H1 (cell line): ENCODE measurements around the gene BECN2. TPM values are rescaled to one million over a fixed set of nuclear protein-coding genes. Genes with fewer than 3 reads are reported as not detected.

Experiments used
- CTCF ChIA-PET: fragments of 300-600 bp; sonication (Branson Sonifier 250); formaldehyde crosslinking; loops from one replicate; lab custom pipeline; 2021; ENCODE audit not compliant: partially characterized antibody; lab: Charles Lee
- POLR2A ChIA-PET: fragments of 300-600 bp; sonication (Branson Sonifier 250); formaldehyde crosslinking; loops from one replicate; lab custom pipeline; 2021; ENCODE audit warnings: inconsistent platforms; ENCODE audit not compliant: partially characterized antibody; lab: Charles Lee
- DNase-seq, 2 experiments: peaks; one replicate each; pipeline versions ENCODE4 v3.0.0 to v3.0.0-alpha.2; 2010 to 2022; ENCODE audit warnings: low spot score in 2 of 2, low read depth in 1 of 2, mixed read lengths in 1 of 2
- FAIRE-seq: peaks from 2 replicates; lab custom pipeline; 2011; peaks lifted over from hg19 to GRCh38; lab: Jason Lieb, UNC
- H2AFZ ChIP-seq: 2 replicates; pipeline ENCODE4 v1.8.1; 2012; ENCODE audit warnings: low read length, inconsistent platforms
- H2AK5ac ChIP-seq: 2 replicates; pipeline ENCODE4 v1.6.1; 2013; ENCODE audit warnings: low read depth, low read length
- H2BK120ac ChIP-seq: replicated peaks from 2 replicates; pipeline ENCODE3; 2013; ENCODE audit warnings: low read depth, low read length, inconsistent platforms
- H2BK12ac ChIP-seq: 2 replicates; pipeline ENCODE4 v1.6.1; 2013; ENCODE audit warnings: low read depth, low read length
- H2BK15ac ChIP-seq: 2 replicates; pipeline ENCODE4 v1.6.1; 2013; ENCODE audit warnings: low read length
- H2BK20ac ChIP-seq: 2 replicates; pipeline ENCODE4 v1.6.1; 2013; ENCODE audit warnings: low read length
- H2BK5ac ChIP-seq: 2 replicates; pipeline ENCODE4 v1.6.1; 2013; ENCODE audit warnings: low read depth, low read length
- H3K14ac ChIP-seq: 2 replicates; pipeline ENCODE4 v1.6.1; 2013; ENCODE audit warnings: inconsistent platforms; ENCODE audit not compliant: insufficient read length
- H3K18ac ChIP-seq: 2 replicates; pipeline ENCODE4 v1.6.1; 2013; ENCODE audit warnings: low read length; ENCODE audit errors: extremely low read depth
- H3K23ac ChIP-seq: 2 replicates; pipeline ENCODE4 v1.6.1; 2013; ENCODE audit warnings: inconsistent platforms; ENCODE audit not compliant: insufficient read length
- H3K23me2 ChIP-seq: 2 replicates; pipeline ENCODE4 v1.6.1; 2013; ENCODE audit warnings: low read depth, low read length
- H3K27ac ChIP-seq: 2 replicates; pipeline ENCODE4 v1.6.1; 2011; ENCODE audit warnings: low read depth, low read length, inconsistent platforms
- H3K27me3 ChIP-seq, 4 experiments: replicated peaks in 1 of 4; 1 replicate in 1 of 4; 2 replicates in 3 of 4; pipeline versions ENCODE4 v1.6.1 to v1.8.1; 2011 to 2013; ENCODE audit warnings: low read length in 3 of 4, mild to moderate bottlenecking in 3 of 4, inconsistent platforms in 2 of 4, mixed read lengths in 2 of 4, moderate library complexity in 1 of 4; ENCODE audit not compliant: control insufficient read depth in 3 of 4, insufficient read depth in 3 of 4; ENCODE audit errors: extremely low read depth in 1 of 4
- H3K36me3 ChIP-seq, 4 experiments: 2 replicates each; pipeline versions ENCODE4 v1.6.1 to v1.8.1; 2011 to 2013; ENCODE audit warnings: mild to moderate bottlenecking in 4 of 4, low read length in 3 of 4, moderate library complexity in 2 of 4, control low read depth in 1 of 4, inconsistent platforms in 1 of 4; ENCODE audit not compliant: insufficient read depth in 4 of 4, control insufficient read depth in 2 of 4
- H3K4ac ChIP-seq: replicated peaks from 2 replicates; pipeline ENCODE3; 2013; ENCODE audit warnings: low read length, low read depth, mixed read lengths, inconsistent platforms; ENCODE audit not compliant: insufficient read length
- H3K4me1 ChIP-seq, 4 experiments: replicated peaks in 1 of 4; 1 replicate in 1 of 4; 2 replicates in 3 of 4; pipeline versions ENCODE4 v1.6.1 to v1.8.1; 2011 to 2013; ENCODE audit warnings: low read length in 3 of 4, inconsistent platforms in 2 of 4, mixed read lengths in 1 of 4; ENCODE audit not compliant: insufficient read depth in 4 of 4, control insufficient read depth in 3 of 4
- H3K4me2 ChIP-seq, 2 experiments: 2 replicates each; pipeline versions ENCODE4 v1.6.1 to v1.8.1; 2011 to 2013; ENCODE audit warnings: low read depth in 2 of 2, low read length in 2 of 2, control low read depth in 1 of 2, inconsistent platforms in 1 of 2, mild to moderate bottlenecking in 1 of 2; ENCODE audit not compliant: insufficient read depth in 1 of 2
- H3K4me3 ChIP-seq, 4 experiments: fragments of 200-600, 300-600 bp in 1 of 4; sonication (generic), shearing (Covaris generic), sonication (Bioruptor Twin) in 1 of 4; 2 replicates each; pipeline versions ENCODE4 v1.5.1 to v1.8.1; 2011 to 2016; ENCODE audit warnings: low read length in 4 of 4, low read depth in 3 of 4, control low read depth in 2 of 4, inconsistent platforms in 2 of 4, mild to moderate bottlenecking in 2 of 4, mixed read lengths in 1 of 4, moderate library complexity in 1 of 4; ENCODE audit not compliant: insufficient read depth in 2 of 4; ENCODE audit errors: extremely low read depth in 1 of 4
- H3K56ac ChIP-seq: replicated peaks from 2 replicates; pipeline ENCODE3; 2013; ENCODE audit warnings: low read depth, mild to moderate bottlenecking, mixed read lengths, low read length, inconsistent platforms; ENCODE audit not compliant: insufficient read length
- H3K79me1 ChIP-seq: 2 replicates; pipeline ENCODE4 v1.6.1; 2013; ENCODE audit warnings: low read depth, low read length, control low read depth
- H3K79me2 ChIP-seq, 2 experiments: 2 replicates each; pipeline versions ENCODE4 v1.6.1 to v1.8.1; 2012 to 2013; ENCODE audit warnings: low read length in 2 of 2, mild to moderate bottlenecking in 2 of 2, inconsistent platforms in 1 of 2; ENCODE audit not compliant: insufficient read depth in 2 of 2, control insufficient read depth in 1 of 2
- H3K9ac ChIP-seq, 4 experiments: replicated peaks in 1 of 4; 1 replicate in 1 of 4; 2 replicates in 3 of 4; pipeline versions ENCODE4 v1.6.1 to v1.8.1; 2011 to 2013; ENCODE audit warnings: low read depth in 3 of 4, low read length in 3 of 4, control low read depth in 2 of 4, mild to moderate bottlenecking in 2 of 4, moderate library complexity in 2 of 4, inconsistent platforms in 1 of 4; ENCODE audit errors: extremely low read depth in 1 of 4
- H3K9me3 ChIP-seq, 2 experiments: 2 replicates each; pipeline versions ENCODE4 v1.6.1 to v1.8.1; 2012 to 2013; ENCODE audit warnings: mild to moderate bottlenecking in 2 of 2, moderate library complexity in 2 of 2, control low read depth in 1 of 2, inconsistent platforms in 1 of 2, low read depth in 1 of 2, low read length in 1 of 2, mixed read lengths in 1 of 2; ENCODE audit not compliant: insufficient read depth in 2 of 2
- H4K20me1 ChIP-seq, 2 experiments: replicated peaks in 1 of 2; 2 replicates each; pipeline versions ENCODE3 to v1.8.1; 2011 to 2013; ENCODE audit warnings: inconsistent platforms in 2 of 2, low read length in 2 of 2, mild to moderate bottlenecking in 1 of 2; ENCODE audit not compliant: insufficient read depth in 2 of 2, control insufficient read depth in 1 of 2
- H4K5ac ChIP-seq: 2 replicates; pipeline ENCODE4 v1.6.1; 2013; ENCODE audit warnings: low read length, low read depth, mixed read lengths, inconsistent platforms; ENCODE audit not compliant: insufficient read length
- H4K8ac ChIP-seq: 2 replicates; pipeline ENCODE4 v1.8.0; 2013; ENCODE audit warnings: mild to moderate bottlenecking, moderate library complexity, low read length, inconsistent platforms; ENCODE audit not compliant: insufficient read depth; ENCODE audit errors: extremely low read depth
- H4K91ac ChIP-seq: replicated peaks from 2 replicates; pipeline ENCODE3; 2013; ENCODE audit warnings: low read length, mixed read lengths, inconsistent platforms; ENCODE audit not compliant: insufficient read length
- NRF1 ChIP-seq: IDR thresholded peaks from 2 replicates; pipeline ENCODE4 v1.6.1; 2011; ENCODE audit warnings: mild to moderate bottlenecking, low read depth, low read length, improper control_type of control experiment
- RFX5 ChIP-seq: IDR thresholded peaks from 2 replicates; pipeline ENCODE4 v1.6.1; 2011; ENCODE audit warnings: low read depth, low read length, improper control_type of control experiment, borderline replicate concordance
- SRF ChIP-seq: IDR thresholded peaks from 2 replicates; pipeline ENCODE4 v1.6.1; 2011; ENCODE audit warnings: mild to moderate bottlenecking, low read depth, low read length, moderate library complexity
- ZNF274 ChIP-seq: IDR thresholded peaks from 2 replicates; pipeline ENCODE4 v1.7.0; 2012; ENCODE audit warnings: low read length, borderline replicate concordance; ENCODE audit errors: extremely low read depth
- WGBS, 2 experiments: shearing (Covaris generic) in 1 of 2; methylation state at CpG; one replicate each; pipeline versions ENCODE4 v1.1.6 to v1.1.7; 2013 to 2015; ENCODE audit warnings: low lambda C conversion rate in 2 of 2, mixed read lengths in 2 of 2, inconsistent platforms in 1 of 2, low coverage in 1 of 2, missing lambda C conversion rate in 1 of 2; ENCODE audit not compliant: insufficient replicate concordance in 2 of 2, insufficient coverage in 1 of 2, insufficient read length in 1 of 2; ENCODE audit errors: extremely low coverage in 1 of 2, missing lambda C conversion rate in 1 of 2; 5-methylcytosine and 5-hydroxymethylcytosine counted together
- polyA plus RNA-seq, 7 experiments: library from polyadenylated mRNA; depleted of rRNA in 3 of 7; stranded (reverse) in 5 of 7; unstranded in 2 of 7; fragments of >200 nt in 5 of 7; fragments of 200-250 nt in 2 of 7; gene quantifications; 1 replicate in 5 of 7; 2 replicates in 1 of 7; 4 replicates in 1 of 7; pipeline versions ENCODE4 v1.2.1 to v1.2.3, GENCODE V29; 2011 to 2013; ENCODE audit warnings: missing spikeins in 2 of 7, mixed read lengths in 2 of 7
- total RNA-seq: library from RNA; stranded (reverse); fragmentation: NEBNext Ultra II Directional; extraction: Animal tissue kit (Norgen Biotek cat#: 25700); gene quantifications from 2 replicates; pipeline ENCODE4 v1.2.1, GENCODE V29; 2021
- TF ChIP-seq, protein P1 (sequence below): IDR thresholded peaks from 2 replicates; pipeline ENCODE4 v1.6.1; 2012; ENCODE audit warnings: low read length, inconsistent platforms

Gene BECN2
- total and polyA plus RNA-seq, 2 of the 8 experiments (the other 6 are each of a cell fraction or from before 2014, with no cell fraction given) = not detected

DNA sequence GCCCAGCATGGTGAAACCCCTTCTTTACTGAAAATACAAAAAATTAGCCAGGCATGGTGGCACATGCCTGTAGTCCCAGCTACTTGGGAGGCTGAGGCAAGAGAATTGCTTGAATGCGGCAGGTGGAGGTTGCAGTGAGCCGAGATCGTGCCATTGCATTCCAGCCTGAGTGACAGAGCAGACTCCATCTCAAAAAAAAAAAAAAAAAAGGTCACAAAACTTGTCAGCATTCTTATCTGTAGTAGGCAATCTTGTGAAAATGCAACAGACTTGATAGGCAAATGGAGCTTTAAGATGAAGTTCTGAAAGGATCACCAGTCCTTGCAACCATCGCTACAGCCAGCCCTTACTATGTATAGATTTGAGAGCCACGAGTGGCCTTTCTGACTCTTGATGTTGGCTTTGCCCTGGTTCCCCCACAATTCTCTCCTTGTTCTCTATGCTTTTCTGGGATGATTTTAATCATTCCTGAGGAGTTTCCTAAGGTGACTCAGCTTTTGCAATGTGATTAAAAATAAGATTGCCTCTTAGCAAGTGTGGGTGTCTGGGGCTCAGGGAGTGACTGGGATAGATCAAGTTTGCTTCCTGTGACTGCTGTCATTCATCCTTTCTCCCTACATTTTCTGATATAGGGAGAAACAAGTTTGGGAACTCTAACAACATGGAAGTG lies 48.4 kb downstream of the BECN2 start:
- Histone ChIP-seq H3K27me3 (no peaks in the 10 kb centered on the region), H2BK120ac (no peak overlapping the region), H3K36me3 (no peaks in the 10 kb centered on the region), H3K4me1 (peaks cover 0 to 4% (median 1%) of the 10 kb centered on the region in 4 experiments; a peak in 2 of 7 replicates), H3K27ac (no peak overlapping the region), H4K91ac (no peak overlapping the region), H2BK12ac (no peak overlapping the region), H3K4me2 (no peak overlapping the region), H4K20me1 (no peaks in the 10 kb centered on the region), H3K56ac (no peak overlapping the region), H2BK20ac (no peak overlapping the region), H3K4ac (no peak overlapping the region), H4K8ac (no peak overlapping the region), H3K14ac (no peak overlapping the region), H3K4me3 (no peak overlapping the region), H2AFZ (no peak overlapping the region), H3K9me3 (no peaks in the 10 kb centered on the region), H3K79me2 (no peaks in the 10 kb centered on the region), H2BK15ac (no peak overlapping the region), H3K18ac (no peak overlapping the region), H3K23me2 (no peaks in the 10 kb centered on the region), H3K79me1 (no peaks in the 10 kb centered on the region), H3K9ac (no peak overlapping the region), H3K23ac (no peak overlapping the region), H4K5ac (no peak overlapping the region), H2BK5ac (no peak overlapping the region), H2AK5ac (no peak overlapping the region)
- ChIA-PET POLR2A (no interaction called here), CTCF (interaction anchor here (0.6 to 6.8 kb wide), 3 partner anchors 7 to 104 kb away, joined by 3 to 54 read pairs (median 3); partner anchors contain the start of gene MAP1LC3C)
- DNase-seq (no peak), FAIRE-seq (no peak)
- 91% methylated on average over 3 of the region's 5 CpGs; no CpG with 5 or more reads in 1 of the 2 experiments for WGBS, 2 experiments
- TF ChIP-seq SRF = no peak
- TF ChIP-seq RFX5 = no peak
- TF ChIP-seq, protein P1, sequence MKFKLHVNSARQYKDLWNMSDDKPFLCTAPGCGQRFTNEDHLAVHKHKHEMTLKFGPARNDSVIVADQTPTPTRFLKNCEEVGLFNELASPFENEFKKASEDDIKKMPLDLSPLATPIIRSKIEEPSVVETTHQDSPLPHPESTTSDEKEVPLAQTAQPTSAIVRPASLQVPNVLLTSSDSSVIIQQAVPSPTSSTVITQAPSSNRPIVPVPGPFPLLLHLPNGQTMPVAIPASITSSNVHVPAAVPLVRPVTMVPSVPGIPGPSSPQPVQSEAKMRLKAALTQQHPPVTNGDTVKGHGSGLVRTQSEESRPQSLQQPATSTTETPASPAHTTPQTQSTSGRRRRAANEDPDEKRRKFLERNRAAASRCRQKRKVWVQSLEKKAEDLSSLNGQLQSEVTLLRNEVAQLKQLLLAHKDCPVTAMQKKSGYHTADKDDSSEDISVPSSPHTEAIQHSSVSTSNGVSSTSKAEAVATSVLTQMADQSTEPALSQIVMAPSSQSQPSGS = no peak
- no peak for TF ChIP-seq ZNF274
- TF ChIP-seq NRF1 = no peak
